Activated T-helper 1 cell treated with anti-CD3 and anti-CD28 coated beads, Interleukin-2, amount 50 U/mL, for 16 hours (primary cell): ENCODE data around the gene NOXO1.
"Not testable (repeated sequence)": the region's sequence is repeated elsewhere in the genome, so short reads cannot be mapped to it uniquely, and the experiment has no call there.

Experiments
- DNase-seq, 2 donors: peaks; one replicate each; pipeline ENCODE4 v3.0.0-alpha.2; 2020; ENCODE audit warnings: low read depth in 1 of 2, low spot score in 1 of 2

NOXO1 gene

DNA sequence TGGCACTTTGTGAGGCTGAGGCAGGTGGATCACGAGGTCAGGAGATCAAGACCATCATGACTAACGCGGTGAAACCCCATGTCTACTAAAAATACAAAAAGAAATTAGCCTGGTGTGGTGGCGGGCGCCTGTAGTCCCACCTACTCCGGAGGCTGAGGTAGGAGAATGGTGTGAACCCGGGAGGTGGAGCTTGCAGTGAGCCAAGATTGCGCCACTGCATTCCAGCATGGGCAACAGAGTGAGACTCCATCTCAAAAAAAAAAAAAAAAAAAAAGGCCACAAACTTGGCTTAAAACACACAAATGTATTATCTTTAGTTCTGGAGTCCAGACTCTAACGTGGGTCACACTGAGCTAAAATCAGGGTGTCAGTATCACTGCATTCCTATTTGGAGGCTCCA, 30.5 kb upstream of the NOXO1 start:
- DNase-seq, result not testable (repeated sequence)

DNA sequence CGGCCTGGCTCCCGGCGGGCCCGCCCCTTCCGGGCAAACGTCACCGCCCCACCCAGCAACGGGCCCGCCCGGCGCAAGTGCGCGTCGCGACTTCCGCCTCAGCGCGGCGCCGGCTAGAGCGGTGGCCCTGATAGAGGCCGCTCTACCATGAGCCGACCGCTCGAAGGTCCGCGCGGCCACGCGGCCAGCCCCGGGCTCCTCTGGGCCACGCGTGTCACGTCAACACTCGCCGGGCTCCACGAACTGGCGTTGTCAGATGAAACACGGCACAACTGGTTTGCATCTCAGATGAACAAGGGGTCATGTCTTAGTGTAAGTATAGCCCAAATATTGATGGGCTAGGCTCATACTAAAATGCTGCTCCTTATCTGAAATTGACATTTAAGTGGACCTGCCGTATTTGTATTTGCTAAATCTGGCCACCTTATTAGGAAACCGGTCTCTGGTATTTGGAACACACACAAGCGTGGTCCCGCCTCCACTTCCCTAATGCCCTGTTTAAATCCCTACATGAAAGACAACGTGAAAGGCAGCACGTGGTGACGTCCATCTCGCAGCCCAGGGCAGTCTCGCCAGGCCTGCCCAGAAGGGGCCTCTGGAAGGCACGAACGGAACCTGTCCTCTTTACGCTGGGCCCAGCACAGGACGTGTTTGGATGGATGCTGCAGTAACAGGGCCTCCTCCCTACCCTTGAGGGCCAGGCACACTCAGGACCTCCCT, 28.7 kb upstream of the NOXO1 start, which contains the start of gene ZNF598:
Gene ZNF598, minus strand, starts transcription at position 31 of the 720 bp plus-strand sequence.
- peak; percentile 50 to 76 for DNase-seq

DNA sequence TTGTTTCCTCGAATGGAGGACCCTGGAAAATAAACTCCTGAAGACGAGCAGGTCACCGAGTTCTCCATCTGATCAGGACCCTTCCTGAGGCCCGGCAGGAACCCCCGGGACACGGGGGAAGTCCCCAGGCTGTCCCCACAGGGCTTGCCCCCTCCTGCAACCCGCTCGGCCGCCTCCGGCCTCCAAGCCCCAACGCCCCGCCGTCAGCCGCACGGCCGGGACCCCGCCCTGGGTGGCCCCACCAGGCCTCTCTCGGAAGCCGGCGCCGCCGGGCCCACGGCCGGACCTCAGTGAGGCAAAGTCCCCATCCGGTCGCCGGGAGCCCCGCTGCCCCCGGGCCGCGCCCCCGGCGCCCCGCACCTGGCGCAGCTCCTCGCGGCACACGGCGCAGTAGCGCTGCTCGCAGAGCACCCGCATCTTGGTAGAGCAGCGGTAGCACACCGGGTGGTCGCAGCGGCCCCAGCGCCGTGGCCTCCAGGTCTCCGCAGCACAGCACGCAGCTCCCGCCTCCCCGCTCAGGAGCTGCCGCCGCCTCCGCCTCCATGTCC, 28.0 kb upstream of the NOXO1 start:
- no peak for DNase-seq

DNA sequence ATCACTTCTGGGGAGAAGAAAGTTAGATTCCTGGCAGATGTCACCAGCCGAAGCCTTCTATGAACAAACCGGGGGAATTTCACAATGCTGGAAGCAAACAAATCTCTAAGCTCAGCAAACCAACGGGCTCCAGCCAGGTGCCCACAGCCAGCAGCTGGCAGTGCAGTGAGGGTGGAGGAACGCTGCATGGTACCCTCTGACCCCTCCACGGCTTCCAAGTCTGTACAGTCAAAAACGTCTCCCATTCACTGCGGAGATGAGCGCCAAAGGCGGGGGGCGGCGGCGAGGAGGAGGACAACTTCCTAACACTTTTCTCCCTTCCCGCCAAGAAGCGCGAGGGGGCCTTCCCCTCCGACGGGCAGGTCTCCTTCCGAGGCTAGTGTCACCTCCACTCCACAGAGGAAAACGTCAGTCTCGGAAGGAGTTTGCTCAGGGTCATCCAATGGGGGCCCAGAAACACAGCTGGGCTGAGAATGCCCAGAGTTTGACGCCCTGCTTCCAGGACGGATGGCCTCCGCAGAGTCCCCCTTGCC, 27.4 kb upstream of the NOXO1 start:
- no peak for DNase-seq

DNA sequence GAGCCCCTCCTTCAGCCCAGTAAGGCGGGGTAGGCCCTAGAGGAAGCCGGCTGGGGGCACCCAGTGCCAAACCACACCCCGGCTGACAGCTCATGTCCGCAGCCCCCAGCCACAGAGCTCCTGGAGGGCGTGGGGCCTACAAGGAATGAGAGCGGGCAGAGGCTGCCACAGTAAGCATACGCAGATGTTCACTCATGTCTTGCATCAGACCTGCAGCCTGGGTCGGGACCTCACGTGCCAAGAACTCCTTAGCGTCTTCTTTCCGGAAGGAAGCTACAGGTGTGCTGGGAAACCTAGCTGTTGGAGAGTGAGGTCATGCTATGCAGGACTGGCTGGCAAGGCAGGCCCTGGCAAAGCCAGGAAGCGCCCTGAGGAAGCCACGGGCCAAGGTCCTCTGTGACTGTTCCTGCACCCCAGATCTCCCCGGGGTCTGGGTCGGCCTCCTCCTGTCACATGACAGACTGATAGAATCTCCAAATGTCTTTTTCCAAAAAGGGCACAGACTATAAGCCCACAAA, 26.8 kb upstream of the NOXO1 start:
- no peak for DNase-seq

DNA sequence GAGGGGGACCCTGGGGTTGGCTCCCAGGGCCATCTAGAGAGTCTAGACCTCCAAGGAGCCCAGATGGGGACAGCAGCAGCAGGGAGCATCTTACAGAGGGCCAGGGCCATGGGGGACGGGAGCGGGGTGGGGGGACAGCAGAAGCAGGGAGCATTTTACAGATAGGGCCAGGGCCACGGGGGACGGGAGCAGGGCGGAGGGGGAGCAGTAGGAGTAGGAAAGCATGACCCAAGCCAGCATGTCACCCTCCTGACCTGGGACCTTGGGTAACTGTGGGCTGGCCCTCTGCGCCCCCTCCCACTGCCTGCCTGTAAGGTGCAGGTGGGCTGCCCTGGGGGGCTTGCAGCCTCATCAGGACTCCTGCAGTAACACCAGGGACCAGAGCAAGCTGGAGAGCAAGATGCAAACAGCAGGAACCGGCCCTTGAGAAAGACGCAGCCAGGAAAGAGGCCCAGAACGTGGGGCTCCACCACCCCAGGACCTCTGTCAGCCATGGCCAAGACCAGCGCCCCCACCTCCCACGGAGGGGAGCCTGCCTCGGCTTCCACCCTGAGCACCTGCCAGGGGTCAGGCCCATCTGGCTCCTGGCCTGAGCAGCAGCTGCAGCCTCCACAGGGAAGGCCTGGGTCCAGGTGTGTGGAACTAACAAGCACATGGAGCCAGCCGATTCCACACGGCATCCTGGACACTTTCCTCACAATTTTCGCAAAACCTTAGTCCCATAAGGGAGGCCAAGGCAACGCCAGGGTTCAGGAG, 26.0 kb upstream of the NOXO1 start:
- DNase-seq, result no peak

DNA sequence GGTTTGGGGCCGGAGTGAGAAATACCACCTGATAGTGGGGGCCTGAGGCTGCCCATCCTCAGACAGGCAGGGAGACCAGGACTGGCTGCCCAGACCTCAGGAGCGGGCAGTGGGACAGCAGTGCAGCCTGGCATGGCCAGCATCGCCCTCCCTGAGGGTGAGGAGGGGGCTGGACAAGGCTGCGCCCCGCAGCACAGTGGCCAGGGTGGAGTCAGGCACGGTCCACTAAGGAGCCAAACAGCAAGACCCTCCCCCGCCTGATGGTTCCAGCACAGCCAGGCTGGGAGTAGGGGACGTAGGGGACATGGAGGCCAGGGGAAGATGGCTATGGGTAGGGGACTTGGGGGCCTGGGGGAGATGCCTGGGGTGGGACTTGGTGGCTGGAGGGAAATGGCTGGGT, 25.0 kb upstream of the NOXO1 start:
- DNase-seq, result no peak

DNA sequence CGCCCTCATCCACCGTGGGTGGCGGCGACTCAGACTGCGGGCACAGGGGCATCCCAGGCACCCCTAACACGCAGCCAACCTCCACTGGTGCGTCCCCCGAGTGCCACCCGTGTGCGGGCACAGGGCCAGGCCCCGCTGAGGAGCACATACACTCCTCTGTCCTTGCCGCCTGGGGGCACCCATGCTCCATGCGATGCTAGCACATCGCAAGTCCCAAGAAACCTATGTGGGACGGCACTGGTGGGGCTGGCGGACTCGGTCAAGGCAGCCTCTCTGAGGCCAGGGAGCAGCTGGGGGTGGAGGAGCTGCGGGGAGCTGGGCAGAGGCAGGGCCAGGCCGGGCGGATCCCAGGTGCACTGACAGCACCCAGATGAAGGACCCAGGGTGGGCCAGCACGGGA, 24.4 kb upstream of the NOXO1 start:
- no peak for DNase-seq

DNA sequence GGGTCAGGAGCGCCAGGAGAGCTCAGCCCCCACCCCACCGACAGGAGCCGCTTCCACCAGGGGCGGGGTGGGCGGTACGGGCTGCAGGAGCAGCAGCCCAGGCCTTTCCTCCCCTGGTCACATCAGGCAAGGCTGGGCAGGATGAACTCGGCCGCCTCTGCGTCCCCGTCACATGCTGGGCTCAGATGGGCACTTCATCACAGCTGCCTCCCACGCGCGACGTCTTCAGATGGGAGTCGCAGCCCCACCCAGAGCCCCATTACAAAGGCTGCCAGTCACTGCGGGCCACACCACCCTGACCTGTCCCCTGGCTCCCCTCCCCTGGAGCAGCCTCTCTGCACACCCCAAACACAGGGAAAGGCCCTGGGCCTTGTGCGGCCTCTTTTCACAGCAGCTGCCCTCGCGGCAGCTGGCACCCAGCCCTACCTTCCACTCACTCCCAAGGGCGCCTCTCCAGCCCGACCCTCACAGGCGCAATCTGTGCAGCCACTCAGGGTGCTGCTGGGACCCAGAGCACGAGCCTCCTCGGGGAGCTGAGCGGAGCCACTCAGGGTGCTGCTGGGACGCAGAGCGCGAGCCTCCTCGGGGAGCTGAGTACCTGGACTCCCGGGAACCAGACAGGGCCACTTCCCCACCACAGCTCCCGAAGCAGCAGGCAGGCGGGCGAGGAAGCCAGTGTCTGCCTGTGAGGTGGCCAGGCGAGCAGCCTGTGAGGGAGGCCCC, 23.7 kb upstream of the NOXO1 start:
- no peak for DNase-seq

DNA sequence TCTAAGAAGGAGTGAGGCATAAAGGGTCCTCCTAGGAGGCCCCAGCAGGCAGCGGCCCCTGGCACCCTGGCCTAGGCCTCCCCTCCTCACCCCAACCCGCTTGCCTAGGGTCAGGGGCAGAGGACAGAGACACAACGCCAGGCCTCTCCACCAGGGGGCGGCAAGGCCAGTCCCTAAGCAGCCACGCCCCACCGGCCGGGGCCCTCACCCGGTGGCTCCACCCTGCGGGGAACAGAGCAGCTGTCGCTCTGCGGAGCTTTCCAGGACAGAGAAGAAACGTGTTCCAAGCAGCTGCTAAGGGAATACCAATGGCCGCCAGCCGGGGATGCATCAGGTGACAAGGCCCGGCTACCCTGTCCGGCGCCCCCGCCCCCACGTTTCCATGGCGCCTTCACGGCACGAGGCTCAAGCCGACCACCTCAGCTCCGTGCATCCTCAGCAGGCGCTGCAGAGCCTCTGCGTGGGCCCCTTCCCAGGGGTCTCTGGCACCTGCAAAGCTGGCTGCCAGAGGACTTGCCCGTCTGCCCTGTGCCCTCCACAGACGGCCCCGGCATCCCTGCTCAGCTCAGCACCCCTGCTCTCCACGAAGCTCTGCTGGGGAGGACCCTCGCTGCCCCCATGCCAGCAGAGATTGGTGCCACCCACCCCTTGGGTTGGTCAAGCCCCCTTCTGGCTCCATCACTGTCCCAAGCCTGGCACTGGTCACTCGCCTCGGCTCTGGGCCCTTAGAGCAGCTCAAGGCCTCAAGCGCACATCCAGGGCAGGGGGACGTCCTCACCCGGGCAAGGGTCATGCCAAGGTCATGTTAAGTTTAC, 22.8 kb upstream of the NOXO1 start:
- peak; percentile 68 to 80 for DNase-seq

DNA sequence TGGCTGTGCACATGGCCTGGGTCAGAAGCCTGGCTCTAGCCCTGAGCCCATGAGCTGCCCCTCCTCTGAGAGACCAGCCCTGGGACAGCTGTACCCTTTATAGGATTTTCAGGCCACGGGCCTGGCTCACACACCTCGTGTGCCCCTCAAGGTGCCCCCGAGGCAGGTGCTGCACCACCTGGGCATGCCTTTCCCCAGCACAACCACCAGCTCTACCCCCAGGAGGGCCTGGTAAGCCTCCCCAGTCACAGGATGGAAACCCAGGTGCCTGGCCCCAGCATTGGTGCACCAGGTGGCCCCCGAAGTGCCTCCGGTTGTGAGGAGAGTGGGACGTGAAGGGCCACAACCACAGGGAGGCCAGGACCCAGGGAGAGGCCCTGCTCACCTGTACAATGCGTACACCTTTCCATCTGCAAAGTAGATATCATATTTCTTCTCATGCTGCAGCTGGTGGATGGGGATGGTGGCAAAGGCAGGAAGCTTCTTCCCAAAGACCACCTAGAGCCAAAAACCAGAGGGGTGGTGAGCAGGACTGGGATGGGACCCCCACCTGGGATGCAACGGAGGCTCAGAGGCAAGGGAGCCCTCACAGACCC, 22.1 kb upstream of the NOXO1 start:
- DNase-seq, result no peak

DNA sequence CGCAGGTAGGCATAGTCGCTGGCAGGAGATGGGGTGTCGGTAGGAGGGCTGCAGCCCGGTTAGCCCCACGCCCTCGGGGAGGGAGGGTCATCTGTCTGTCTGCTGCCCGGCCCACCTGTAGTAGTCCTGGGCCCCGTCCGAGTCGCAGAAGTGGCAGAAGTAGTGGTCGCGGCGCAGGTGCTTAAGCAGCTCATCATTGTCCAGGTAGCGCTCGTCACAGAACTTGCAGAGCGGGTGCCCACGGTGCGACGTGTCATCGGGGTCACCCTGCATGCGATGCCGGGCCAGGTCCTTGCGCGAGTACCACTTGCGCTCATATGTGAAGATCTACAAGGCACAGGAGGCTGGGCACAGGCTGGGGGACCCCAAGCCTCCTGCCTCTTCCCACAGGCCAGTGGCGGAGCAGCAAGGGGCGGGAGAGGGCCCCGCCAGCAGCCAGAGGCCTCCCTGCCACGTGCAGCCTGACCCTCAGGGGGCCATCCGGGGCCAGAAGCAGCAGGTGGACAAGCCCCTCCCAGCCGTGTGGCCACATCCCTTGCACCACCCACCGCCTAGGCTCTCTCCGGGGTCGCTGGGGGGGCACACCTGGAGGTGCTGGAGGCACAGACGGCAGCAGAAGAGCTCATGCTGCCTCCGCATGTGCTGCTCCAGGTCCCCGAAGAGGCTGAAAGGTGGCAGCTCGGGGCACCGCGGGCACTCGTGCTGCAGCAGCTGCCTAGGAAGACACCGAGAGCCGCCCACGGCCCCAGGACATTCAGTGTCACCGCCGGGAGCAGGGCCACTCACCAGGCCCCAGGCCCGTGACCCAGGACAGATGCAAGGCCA, 21.3 kb upstream of the NOXO1 start:
- DNase-seq, result no peak

DNA sequence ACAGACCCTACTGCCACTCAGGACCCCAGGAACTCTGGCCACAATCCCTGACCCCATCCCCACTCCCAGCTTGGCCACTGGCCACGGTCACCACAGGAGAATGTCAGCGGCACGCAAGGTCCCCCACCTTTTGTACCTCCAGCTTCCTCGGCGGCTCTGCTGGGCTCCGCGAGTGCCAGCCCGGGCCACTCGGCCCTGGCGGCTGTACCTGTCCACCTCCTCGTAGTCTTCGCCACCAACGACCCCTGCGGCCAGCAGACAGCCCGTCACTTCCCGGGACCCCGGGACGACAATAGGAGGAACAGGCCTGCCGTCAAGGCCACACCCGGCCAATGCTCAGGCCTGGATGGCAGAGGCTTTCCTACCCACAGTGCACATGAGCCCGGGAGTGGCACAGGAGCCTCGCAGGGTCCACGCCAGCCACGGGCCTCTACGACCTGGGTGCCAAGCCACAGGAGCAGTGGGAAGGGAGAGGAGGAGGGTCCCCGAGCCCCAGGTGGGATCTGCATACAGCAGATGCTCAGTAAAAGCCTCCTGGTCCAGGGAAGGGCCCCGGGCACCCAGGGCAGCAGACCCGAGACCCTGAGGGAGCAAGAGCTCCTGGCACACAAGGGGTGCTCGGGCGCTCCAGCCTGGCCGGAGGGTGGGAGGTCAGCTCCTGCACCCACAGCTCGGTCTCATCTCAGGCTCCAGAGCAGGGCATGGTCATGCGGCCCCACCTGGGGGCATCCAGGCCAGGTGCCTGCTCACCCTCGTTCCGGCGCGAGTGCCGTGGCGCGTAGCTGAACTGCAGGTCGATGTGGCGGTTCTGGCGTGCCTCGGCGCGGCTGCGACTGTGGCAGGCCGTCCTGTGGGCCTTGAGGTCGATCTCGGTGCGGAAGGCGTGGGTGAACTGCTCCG, 20.4 kb upstream of the NOXO1 start:
- no peak for DNase-seq

DNA sequence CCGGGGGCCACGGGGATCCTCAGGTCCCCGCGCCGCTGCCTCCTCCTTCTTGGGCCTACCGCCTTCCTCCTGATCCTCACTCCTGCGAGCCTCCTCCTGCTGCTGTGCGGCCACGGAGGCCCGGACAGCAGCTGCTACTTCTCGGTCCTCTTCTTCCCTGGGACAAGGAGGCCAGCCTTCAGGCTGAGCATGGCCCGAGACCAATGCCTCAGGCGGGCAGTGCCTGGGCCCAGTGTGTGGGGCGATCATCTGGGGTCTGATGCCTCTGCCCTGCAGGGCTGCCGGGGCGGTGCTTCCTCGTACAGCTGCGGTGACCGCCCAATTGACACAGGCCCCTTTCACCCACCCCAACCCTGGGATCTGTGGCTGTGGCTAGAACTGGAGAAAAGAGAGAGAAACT, 19.8 kb upstream of the NOXO1 start:
- DNase-seq, result no peak

DNA sequence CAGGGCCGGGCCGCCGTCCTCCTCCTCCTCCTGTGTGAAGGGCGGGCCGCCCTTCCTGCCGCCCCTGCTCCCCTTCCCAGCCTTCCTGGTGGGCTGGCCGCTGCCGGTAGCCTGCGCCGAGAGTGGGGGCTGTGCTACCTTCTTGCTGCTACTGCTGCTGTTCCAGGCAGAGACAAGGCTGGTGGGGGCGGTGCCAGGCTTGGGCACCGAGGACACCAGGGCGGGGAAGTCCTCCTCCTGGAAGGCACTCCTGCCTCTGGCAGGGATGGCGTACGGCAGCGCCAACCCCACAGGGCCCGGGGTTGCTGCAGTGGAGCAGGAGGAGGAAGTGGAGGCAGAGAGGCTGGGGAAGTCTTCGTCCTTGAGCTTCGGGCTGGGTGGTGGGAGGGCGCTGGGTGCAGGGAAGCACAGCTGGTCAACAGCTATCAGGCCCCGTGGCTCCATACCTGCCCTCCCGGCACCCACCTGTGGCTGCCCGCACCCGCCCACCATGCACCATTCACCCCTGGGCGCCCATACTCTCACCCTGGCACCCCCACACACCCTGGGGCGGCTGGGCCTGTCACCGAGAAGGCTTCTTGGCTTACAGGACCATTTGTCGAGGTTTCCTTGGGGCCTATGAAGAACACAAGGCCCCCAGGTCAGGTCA, 18.7 kb upstream of the NOXO1 start:
- no peak for DNase-seq

DNA sequence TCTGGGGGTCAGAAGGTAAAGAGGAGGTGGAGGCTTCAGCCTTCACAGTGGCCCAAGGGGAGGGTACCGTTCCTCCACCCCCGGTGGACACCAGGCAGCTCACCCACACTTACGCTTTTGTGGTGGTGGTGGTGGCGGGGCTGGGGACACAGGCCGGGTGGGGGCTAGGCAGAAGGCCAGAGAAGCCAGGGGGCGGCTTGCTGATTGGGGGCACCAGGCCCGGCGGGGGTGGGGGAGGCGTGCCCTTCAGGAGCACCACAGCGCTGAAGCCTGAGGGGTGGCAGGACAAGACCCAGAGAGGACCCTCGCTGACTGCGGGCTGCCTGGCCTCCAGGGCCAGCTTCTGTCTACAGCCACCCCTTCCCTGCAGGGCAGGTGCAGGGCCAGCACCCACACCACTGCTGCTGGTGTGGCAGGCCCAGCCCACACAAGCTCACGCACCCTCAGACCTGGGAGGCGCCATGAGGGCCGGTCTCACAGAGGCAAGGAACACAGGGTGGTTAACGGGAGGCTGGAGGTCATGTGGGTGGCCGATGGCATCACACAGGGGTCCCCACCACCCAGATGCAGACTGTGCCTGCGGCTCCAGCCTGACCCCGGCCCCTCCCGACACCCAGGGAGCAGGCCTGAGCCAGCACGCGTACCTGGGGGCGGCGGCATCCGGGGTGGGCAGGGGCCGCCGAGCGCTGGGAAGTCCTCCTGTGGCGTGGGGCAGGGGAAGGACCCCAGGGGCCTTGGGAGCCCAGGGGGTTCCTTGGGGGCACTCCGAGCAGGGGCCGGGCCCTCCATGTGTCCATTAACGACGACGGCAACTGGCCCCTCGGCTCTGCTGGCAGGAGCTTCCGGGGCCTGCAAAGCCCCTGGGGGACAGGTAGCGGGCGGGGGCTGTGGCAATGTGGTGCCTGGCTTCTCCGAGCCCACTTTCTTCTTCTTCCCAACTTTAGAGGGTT, 17.9 kb upstream of the NOXO1 start:
- no peak for DNase-seq
